HG02943 (cell line): ENCODE measurements around the gene ZNF827.

Experiments used
- ATAC-seq: cut with Tn5 transposase; IDR thresholded peaks from one replicate; pipeline ENCODE4 v1.9.1; 2021; ENCODE audit warnings: mild to moderate bottlenecking, low read depth, moderate library complexity; ENCODE audit not compliant: unreplicated experiment

Gene ZNF827

GRCh38 chr4:145731028-145731427, 207.6 kb downstream of the ZNF827 start:
- ATAC-seq: no peak

- ATAC-seq: no peak
Observed at GRCh38 chr4:145730026-145730425, 208.6 kb downstream of the ZNF827 start.

- no peak for ATAC-seq
Observed at GRCh38 chr4:145723336-145723735, 215.3 kb downstream of the ZNF827 start.

GRCh38 chr4:145722561-145722960, 216.1 kb downstream of the ZNF827 start:
- no peak for ATAC-seq

- no peak for ATAC-seq
Observed at GRCh38 chr4:145720656-145721055, 218.0 kb downstream of the ZNF827 start.

DNA sequence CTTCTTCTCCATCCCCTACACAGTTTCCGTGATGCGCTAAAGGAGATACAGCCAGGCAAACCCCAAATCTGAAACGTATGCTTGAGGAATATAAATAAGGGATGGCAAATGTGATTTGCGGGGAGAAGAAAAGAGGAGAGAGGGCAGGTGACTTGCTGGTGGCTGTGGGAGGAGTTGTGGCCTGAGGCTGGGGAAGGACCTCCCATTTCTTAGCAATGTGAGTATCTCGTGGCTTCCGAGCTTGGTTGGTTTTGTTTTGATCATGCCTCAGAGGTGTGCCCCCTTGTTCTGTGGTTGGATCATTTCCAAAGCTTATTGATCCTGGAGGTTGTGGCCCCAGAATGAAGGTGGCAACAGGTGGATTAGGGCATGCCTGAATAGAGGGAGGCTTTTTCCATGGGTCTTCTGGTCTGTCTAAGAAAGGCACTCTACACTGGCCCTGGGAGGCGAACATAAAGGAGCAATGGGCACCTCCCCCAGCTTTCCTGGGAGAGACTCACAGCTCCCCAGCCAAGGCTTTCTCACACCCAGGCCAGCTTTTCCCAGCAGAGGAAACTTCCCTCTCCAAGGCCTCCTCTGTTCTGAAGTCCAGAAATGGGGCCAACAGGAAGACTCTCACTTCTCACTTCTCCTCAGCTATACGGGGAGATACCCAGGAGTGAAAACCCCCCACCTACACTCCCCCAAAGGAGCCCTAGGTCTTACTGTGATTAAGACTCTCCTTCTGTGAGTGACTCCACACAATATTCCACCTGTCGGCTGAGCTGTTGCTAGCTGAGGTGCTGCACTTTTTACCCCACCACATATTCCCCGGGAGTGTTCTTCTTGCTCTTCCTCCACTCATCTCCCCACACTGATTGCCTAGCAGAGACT, 218.6 kb downstream of the ZNF827 start:
- no peak for ATAC-seq

DNA sequence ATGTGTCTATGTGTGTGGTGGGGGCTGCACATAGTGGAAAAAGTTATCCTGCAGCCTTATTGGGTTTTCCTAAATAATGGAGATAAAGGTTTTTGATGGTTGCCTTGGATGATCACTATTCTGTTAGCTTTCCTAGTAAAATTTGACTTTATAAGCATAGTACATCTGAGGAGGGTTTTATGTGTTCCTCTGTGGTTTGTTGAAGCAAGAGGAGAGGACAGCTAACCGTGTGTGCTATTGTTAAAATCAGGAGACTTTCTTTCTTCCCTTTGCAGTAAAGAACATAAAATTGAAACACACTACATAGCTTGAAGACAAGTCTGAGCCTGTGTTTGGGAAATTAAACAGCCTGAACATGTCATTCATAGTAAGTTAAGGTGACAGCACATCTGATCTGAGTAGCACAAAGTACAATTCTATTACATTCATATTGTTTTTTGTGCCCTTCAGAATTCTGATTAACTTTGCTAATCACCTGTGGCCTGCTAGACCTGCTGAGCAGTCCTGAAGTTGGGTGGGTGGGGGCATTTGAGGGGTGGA, 221.9 kb downstream of the ZNF827 start:
- no peak for ATAC-seq

GRCh38 chr4:145716200-145716599, 222.4 kb downstream of the ZNF827 start:
- ATAC-seq: no peak

DNA sequence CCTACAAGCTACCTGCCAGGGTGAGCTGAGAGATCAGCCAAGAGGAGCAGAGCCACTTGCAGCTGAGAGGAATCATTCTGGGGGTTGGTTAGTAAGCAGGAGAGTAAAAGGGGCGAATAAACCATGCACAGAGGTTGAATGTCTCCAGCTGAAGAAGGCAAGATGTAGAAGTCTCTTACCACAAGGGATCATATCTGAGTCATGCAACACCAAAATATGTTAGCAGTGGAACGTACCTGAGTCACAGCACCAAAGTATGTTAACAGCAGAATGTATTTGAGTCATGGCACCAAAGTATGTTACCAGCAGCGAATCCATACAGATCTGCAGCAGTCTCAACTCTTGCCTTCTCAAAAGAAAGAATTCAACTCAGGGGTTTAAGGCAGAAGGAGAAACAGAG, 228.8 kb downstream of the ZNF827 start:
- ATAC-seq: no peak

DNA sequence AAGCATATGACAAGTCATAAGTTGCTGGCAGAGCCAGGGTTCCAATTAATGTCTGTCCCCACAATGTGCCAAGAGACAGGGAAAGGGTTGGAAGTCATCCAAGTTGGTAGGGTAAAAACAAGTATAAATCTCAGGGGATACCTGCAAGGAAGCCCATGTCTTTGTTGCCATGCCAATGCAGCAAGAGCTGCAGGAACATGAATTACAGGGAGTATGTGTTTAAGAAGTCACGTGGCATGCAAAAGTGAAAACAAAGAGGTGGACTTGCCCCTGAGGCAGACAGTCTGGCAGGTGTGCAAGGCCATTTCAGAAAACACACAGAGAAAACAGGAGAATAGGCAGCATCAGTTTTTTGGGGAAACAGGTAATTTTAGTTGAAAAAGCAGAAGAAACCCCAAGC, 229.3 kb downstream of the ZNF827 start:
- no peak for ATAC-seq
